Iris pigment epithelial cell (primary cell): ENCODE measurements around the gene KRTAP16-1.
"Not testable (repeated sequence)": the region's sequence is repeated elsewhere in the genome, so short reads cannot be mapped to it uniquely, and the experiment has no call there.

ENCODE experiments used
- DNase-seq: peaks from one replicate; pipeline ENCODE4 v3.0.0-alpha.2; 2011; ENCODE audit warnings: low read depth

The KRTAP16-1 gene

DNA sequence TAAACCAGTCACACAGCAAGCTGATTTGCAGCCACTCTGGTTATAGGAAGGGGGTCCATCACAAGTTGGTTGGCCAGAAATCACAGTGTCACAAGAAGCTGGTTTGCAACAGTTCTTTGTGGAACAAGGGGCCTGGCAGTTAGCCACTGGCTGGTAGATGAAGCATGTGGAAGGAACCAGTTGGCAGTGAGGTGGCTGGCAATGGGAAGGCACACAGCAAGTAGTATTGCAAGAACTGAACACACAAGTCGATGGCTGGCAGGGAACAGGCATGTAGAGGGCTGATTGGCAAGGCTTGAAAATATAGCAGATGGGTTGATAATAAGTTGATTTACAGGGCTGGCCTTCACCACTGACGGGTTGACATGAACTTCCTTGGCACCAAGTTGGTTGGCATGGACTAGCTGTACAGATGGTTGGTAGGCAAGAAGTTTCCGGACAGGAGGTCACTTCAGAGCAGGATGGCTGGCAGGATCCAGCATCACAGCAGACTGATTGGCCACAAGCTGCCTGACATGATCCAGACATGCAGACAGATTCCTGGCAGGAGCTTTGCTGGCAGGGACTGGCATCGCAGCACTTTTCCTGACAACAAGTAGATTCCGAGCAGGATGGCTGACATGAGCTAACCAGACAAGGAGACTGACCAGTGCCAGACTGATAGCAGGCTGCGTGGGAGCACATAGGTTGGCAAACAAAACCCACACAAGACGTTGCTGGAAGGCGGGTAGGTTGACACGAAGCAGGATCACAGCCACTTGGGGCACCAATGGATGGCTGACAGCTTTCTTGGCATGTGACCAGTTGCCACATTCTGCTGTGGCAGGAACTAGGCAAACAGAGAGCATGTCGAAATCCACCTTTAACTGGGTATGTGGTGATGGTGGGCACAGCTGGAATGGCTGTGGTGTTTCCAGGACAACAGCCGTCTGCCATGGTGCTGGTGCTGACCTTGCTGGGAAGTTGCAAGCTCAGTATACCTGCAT, 6.9 kb downstream of the KRTAP16-1 start, which contains the start of gene KRTAP29-1:
KRTAP29-1 (minus strand) TSS at position 936 of the 986 bp plus-strand sequence; CDS start at position 936, 0 bp downstream.
- no peak for DNase-seq

DNA sequence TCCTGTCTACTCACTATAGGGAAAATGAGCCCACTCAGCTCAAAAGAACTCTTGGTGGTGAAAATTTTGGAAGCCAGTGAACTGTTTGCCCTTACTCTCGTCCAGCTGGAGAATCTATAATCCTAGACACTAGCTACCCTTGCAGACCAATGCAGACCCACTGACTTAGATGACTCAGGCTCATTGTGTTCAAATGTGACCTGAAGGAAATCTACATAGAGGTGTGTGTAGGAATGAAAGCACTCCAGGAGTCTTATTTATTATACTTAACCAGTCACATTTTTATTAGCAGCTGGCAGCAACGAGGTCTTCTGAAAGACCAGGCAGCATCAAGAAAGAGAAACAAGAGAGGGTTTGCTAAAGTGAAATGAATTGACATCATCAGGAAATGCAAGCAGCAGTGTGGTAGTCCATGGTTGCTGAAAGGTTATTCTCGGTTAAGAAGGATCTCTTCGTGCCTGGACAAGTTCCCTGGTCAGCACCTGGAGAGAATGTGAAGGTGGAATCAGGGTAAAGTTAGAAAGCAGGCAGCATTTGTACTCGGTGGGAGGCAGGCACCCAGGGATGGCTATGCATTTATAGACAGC, 7.8 kb downstream of the KRTAP16-1 start:
- DNase-seq = no peak

DNA sequence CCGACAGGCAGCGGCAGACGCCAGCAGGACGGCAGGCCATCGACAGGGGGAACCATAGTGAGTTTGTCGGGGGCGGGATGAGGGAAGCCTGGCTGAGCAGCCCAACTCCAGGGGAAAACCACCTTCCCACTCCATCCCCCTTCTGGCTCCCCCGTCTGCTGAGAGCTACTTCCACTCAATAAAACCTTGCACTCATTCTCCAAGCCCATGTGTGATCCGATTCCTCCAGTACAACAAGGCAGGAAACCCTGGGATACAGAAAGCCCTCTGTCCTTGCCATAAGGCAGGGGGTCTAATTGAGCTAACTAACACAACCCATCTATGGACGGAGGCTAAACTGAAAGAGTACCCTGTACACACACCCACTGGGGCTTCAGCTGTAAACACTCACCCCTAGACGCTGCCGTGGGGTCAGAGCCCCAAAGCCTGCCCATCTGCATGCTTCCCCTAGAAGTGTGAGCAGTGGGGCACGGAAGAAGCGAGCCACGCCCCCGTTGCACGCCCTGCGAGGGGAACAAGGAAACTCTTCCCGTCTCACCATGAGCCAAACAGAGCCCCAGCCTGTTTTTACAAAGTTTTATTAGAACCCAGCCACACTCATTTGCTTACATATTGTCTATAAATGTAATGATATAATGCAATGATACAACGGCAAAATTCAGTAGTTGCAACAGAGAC, 10.5 kb downstream of the KRTAP16-1 start:
- no peak for DNase-seq

DNA sequence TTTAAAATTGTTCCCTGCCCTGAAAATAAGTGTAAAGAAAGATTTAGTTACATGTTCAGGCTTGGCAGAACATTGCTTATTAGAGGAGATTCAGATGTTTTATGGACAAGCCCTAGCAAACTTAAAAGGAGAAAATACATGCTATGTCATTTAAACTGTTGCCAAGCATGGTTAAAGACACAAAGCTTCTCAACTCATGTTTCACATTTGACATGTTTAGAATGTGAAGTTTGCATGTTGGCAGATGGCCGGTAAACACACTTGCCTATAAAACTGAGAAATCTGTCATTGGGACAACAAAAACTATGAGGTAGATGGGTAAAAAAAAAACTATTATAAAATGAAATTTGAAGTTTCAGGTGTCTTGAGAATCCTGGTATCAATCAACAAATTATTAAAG, 12.3 kb downstream of the KRTAP16-1 start:
- DNase-seq = no peak

DNA sequence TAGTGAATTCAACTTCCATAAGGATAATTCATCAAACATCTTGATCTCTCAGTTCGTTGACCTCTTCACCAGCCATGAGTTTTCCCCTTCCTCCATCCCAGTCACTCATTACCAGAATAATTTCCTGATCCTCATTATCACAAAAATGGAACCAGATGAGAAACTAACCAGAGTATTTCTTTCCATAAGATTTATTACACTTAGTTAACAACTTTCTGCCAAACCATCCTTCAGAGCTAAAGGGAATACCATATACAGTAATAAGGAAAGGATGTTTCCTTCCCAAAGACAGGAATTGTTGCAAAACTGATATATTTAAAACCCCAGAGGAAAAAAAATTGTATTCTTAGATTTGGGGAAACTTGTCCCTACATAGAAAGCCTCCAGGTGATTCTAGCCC, 15.1 kb downstream of the KRTAP16-1 start:
- no peak for DNase-seq

DNA sequence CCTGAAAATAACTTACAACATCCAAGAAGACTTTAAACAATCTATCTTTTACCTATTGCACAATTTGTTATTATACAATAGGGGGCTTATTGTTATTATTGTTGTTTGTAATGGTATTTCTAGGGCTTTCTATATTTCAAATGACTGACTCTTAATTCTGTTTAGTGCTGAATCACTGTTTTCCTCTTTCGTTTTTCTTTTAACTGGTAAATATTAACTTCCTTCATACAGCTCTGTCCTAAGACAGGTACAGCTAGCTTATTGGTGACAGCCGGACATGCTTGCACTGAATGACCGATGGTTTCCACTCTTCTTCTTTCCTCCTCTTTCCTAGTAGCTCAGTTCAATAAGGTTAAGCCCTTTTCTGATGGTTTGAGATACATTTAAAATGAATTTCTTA, 22.1 kb downstream of the KRTAP16-1 start:
- no peak for DNase-seq

DNA sequence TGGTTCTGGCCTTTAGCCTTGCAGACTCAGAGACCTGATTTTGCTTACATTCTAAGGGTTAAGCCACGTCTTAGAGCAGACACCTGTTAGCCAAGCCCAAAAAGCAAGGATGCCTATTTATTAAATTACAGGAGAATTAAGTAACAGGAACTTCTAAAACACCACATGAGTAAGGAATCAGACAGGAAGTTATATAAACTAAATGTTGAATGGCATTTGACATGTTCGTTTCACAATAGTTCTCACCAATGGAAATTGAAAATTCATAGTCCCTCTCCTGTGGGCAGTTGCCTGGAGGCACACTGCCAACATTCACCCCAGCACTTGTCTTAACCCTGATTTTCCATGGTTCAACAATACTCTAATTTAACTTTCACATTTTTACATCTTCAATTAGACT, 24.6 kb downstream of the KRTAP16-1 start:
- peak; percentile 41 for DNase-seq

DNA sequence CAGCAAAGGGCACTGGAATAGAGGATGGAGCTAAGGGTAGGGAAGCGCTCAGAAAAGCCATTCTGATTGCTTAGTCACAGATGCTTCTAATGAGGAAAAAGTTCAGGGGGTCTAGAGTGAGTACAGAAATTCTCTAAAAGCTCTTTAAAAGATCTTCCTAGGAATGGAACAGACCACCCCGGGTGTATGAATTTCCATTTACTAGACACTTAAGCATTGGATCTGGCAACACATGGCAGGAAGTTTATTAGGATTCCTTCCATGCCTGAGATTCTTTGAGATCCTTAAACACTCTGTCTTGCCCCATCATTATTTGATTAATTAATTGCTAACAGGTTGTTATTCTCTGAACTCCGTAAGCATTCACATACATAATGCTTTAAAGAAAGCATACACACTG, 25.1 kb downstream of the KRTAP16-1 start:
- peak; percentile 45 for DNase-seq

DNA sequence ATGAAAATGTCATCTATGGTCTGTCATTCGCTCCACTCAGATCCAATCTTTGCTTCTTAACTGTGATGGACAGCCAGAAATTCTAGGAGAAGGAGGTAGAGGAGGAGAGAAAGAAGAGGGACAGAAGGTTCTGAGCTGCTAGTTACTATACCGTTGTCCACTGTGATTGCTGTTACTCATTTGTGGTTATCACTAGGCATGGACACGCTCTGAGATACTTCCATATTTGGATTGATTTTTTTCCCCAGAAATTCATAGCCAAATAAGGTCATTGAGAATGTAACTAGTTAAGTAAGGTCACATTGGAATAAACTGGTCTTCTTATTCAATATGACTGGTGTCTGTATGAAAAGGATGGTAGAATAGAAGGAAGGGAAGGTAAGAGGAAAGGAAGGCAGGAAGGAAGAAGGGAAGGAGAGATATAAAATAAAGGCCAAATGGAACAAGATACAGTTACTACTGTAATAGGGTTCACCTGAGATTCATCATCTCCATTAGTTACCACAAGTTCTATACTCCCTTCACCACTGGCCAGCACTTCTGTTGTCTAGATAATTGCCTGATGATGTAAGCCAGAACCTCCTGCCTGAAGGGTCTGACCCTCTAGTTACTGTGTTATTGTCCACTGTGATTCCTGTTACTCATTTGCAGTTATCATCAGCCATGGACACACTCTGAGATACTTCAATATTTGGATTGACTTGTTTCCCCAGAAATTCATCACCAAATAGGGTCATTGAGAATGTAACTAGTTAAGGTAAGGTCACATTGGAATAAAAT, 30.7 kb downstream of the KRTAP16-1 start:
- no peak for DNase-seq

DNA sequence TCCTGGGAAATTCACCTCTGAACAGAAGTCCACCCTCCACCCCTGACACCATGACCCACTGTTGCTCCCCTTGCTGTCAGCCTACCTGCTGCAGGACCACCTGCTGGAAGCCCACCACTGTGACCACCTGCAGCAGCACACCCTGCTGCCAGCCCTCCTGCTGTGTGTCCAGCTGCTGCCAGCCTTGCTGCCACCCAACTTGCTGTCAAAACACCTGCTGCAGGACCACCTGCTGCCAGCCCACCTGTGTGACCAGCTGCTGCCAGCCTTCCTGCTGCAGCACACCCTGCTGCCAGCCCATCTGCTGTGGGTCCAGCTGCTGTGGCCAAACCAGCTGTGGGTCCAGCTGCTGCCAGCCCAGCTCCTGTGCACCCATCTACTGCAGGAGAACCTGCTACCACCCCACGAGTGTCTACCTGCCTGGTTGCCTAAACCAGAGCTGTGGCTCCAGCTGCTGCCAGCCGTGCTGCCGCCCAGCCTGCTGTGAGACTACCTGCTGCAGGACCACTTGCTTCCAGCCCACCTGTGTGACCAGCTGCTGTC, 33.4 kb downstream of the KRTAP16-1 start, which contains the start of gene KRTAP9-7:
KRTAP9-7 (plus strand) TSS at position 51 of the 543 bp plus-strand sequence; CDS start at position 51, 0 bp downstream.
- DNase-seq = not testable (repeated sequence)

DNA sequence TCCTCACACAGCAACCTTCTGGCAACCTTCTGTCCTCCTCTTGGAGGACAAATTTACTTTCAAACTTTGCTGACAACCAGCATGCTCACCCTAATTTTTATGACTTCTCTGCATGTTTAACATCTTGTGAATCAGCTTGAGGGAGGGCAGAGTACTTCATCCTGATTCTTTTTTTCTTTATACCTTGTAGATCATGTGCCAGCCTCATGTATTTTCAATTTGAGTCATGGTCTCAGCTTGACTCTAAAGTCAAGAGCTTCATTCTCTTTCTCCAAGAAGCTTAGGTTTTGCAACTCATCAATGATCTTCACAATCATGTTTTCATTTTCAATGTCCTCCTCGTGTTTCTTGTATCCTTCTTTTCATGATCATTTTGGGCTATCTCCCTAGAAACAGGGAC, 37.3 kb downstream of the KRTAP16-1 start:
- DNase-seq = no peak

DNA sequence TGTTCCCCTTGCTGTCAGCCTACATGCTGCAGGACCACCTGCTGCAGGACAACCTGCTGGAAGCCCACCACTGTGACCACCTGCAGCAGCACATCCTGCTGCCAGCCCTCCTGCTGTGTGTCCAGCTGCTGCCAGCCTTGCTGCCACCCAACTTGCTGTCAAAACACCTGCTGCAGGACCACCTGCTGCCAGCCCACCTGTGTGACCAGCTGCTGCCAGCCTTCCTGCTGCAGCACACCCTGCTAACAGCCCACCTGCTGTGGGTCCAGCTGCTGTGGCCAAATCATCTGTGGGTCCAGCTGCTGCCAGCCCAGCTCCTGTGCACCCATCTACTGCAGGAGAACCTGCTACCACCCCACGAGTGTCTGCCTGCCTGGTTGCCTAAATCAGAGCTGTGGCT, 37.8 kb downstream of the KRTAP16-1 start:
- DNase-seq = not testable (repeated sequence)

DNA sequence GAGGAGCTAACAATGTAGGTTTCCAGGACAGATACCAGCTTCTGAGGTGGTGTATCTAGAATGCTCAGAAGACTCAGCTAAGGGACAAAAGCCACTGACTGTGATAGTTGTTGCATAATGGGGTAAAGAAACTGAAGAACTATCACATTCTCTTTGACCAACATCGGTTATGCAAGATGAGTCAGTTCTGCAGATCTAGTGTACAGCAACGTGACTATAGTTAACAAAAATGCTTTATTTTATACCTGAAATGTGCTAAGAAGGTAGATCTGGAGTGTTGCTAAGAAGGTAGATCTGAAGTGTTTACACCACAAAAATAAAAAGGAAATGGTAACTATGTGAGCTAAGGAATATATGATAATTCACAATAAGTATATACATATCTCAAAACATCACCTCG, 41.4 kb downstream of the KRTAP16-1 start:
- DNase-seq = peak; percentile 20

DNA sequence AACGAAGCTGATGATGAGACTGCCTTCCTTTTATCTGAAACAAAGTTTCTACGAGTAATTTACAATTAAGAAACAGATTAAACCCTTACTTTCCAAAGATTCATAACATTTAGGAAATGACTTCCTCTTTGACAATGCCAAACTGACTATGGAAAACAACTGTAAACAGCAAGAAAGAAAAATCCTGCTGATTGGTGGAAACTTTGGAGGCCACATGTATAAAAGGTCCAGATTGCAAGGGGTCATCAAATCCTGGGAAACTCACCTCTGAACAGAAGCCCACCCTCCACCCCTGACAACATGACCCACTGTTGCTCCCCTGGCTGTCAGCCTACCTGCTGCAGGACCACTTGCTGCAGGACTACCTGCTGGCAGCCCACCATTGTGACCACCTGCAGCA, 44.0 kb downstream of the KRTAP16-1 start, which contains the start of gene KRTAP9-6:
KRTAP9-6 (plus strand) TSS at position 301 of the 400 bp plus-strand sequence; CDS start at position 301, 0 bp downstream.
- DNase-seq = no peak

DNA sequence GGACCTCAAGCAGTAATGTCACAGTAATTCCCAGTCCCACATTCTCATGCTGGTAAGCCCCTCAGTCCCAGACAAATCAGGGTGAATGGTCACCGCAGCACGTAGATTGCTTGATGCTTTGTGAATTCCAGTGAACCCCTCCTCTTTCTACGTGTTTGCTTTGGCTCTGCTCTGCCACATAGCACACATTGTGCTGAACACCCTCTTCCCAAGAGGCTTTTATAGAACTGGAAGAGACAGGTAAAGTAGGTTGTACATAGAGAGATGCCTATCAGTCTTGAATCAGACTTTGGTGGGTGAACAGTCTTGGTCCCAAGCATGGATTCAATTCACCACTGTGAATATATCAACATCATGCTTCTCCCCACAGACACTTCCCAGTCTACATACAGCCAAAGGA, 44.5 kb downstream of the KRTAP16-1 start:
- no peak for DNase-seq

DNA sequence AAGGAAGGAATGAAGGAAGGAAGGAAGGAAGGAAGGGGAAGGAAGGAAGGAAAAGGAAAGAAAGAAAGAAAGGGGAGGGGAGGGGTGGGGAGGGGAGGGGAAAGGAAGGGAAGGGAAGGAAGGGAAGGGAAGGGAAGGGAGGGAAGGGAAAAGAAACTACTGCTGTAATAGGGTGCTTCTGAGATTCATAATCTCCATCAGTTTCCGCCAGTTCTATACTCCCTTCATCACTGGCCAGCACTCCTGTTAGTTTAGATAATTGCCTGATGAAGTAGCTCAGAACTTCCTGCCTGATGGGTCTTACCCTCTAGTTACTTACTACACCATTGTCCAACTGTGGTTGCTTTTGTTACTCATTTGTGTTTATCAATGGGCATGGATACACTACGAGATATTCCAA, 45.9 kb downstream of the KRTAP16-1 start:
- DNase-seq = no peak

DNA sequence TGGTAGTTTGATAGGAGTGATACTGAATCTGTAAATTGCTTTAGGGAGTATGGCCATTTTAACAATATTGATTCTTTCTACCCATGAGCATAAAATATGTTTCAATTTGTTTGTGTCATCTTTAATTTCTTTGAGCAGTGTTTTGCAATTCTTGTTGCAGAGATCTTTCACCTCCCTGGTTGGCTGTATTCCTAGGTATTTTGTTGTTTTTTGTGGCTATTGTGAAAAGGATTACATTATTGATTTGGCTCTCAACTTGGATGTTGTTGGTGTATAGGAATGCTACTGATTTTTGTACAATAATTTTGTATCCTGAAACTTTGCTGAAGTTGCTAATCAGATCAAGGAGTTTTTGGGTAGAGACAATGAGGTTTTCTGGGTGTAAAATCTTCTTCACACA, 50.7 kb downstream of the KRTAP16-1 start:
- no peak for DNase-seq
